CD4-positive, alpha-beta memory T cell (primary cell): ENCODE data around the gene VAMP2. TPM values are rescaled to one million over a fixed set of nuclear protein-coding genes. Genes with fewer than 3 reads are reported as not detected.

ENCODE experiments used
- CTCF ChIA-PET: fragments of 350-600 bp; sonication (Branson Sonifier 250); formaldehyde crosslinking; loops from one replicate; lab custom pipeline; 2021; ENCODE audit warnings: inconsistent platforms; ENCODE audit not compliant: partially characterized antibody; lab: Charles Lee
- POLR2A ChIA-PET: fragments of 350-600 bp; sonication (Branson Sonifier 250); formaldehyde crosslinking; loops from one replicate; lab custom pipeline; 2021; ENCODE audit not compliant: partially characterized antibody; lab: Charles Lee
- DNase-seq, 5 donors: peaks; one replicate each; pipeline versions ENCODE4 v3.0.0 to v3.0.0-alpha.2; 2020 to 2022; ENCODE audit warnings: mixed read lengths in 1 of 5
- H3K27ac ChIP-seq: one replicate; pipeline ENCODE4 v1.7.0; 2013; ENCODE audit warnings: low read depth, low read length
- H3K27me3 ChIP-seq: 2 replicates; pipeline ENCODE4 v1.7.0; 2013; ENCODE audit warnings: mild to moderate bottlenecking, low read length, moderate library complexity; ENCODE audit not compliant: insufficient read depth
- H3K36me3 ChIP-seq: 2 replicates; pipeline ENCODE4 v1.7.0; 2013; ENCODE audit warnings: mild to moderate bottlenecking, low read length, moderate library complexity; ENCODE audit not compliant: insufficient read depth
- H3K4me1 ChIP-seq: 2 replicates; pipeline ENCODE4 v1.7.0; 2013; ENCODE audit warnings: mild to moderate bottlenecking, low read length, moderate library complexity; ENCODE audit not compliant: insufficient read depth
- H3K4me3 ChIP-seq, 2 donors: one replicate each; pipeline ENCODE4 v1.7.0; 2013; ENCODE audit warnings: low read length in 2 of 2, mild to moderate bottlenecking in 1 of 2
- H3K9me3 ChIP-seq, 2 donors: one replicate each; pipeline ENCODE4 v1.7.0; 2013; ENCODE audit warnings: low read length in 2 of 2, control low read depth in 1 of 2; ENCODE audit not compliant: control insufficient read depth in 1 of 2
- H3K27ac Mint-ChIP-seq, 7 donors: one replicate each; pipeline ENCODE4 v1.8.0; 2020 to 2021; ENCODE audit warnings: mixed read lengths in 7 of 7, mild to moderate bottlenecking in 6 of 7, inconsistent platforms in 3 of 7, moderate library complexity in 3 of 7
- H3K27me3 Mint-ChIP-seq, 2 donors: one replicate each; pipeline ENCODE4 v1.8.0; 2020 to 2021; ENCODE audit warnings: mixed read lengths in 2 of 2
- H3K36me3 Mint-ChIP-seq, 2 donors: one replicate each; pipeline ENCODE4 v1.8.0; 2020 to 2021; ENCODE audit warnings: mixed read lengths in 2 of 2, inconsistent platforms in 1 of 2, mild to moderate bottlenecking in 1 of 2
- H3K4me1 Mint-ChIP-seq, 4 donors: one replicate each; pipeline ENCODE4 v1.8.0; 2020 to 2021; ENCODE audit warnings: mixed read lengths in 4 of 4, mild to moderate bottlenecking in 1 of 4
- H3K4me3 Mint-ChIP-seq, 8 donors: one replicate each; pipeline ENCODE4 v1.8.0; 2020 to 2021; ENCODE audit warnings: mixed read lengths in 8 of 8, mild to moderate bottlenecking in 7 of 8, moderate library complexity in 6 of 8, inconsistent platforms in 3 of 8
- H3K9me3 Mint-ChIP-seq, 8 donors: one replicate each; pipeline ENCODE4 v1.8.0; 2020 to 2021; ENCODE audit warnings: mixed read lengths in 8 of 8, mild to moderate bottlenecking in 5 of 8, inconsistent platforms in 3 of 8, moderate library complexity in 1 of 8
- intact Hi-C: fragments of 100-400 bp; cut with micrococcal nuclease; formaldehyde crosslinking; loops from one replicate; pipeline ENCODE4 v1.15.1; 2023
- polyA plus RNA-seq, 2 donors: library from polyadenylated mRNA; unstranded; fragments of 300-500 nt; fragmentation: Illumina TruSeq; gene quantifications; one replicate each; pipeline ENCODE4 v1.2.3, GENCODE V29; 2021
- total RNA-seq, 2 experiments: library from RNA; stranded (reverse); gene quantifications; one replicate each; pipeline ENCODE4 v1.2.3, GENCODE V29; 2021

VAMP2 gene
- total and polyA plus RNA-seq, 4 experiments from 2014 or later, result 41.6 to 203 (median 148) TPM

DNA sequence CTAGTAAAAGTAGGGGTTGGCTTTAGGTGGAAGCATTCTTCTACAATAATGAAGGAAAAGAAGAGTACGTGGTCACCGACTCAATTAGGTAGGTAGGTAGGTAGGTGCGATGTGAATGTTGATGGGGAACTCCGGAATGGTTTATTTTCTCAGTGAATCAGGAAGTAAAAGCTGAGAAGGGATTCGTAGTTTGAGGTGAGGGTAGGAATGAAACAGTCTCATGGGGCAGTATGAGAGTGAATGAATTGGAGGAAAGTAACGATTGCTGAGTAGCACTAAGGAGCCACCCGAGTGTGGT, 24.4 kb downstream of the VAMP2 start:
- ChIA-PET POLR2A (interaction anchor here (0.8 to 9.5 kb wide), 18 partner anchors 9 to 734 kb away, joined by 3 to 237 read pairs (median 14); partner anchors contain the start of genes ALOXE3, AURKB, BORCS6 and CTC1), CTCF (interaction anchor here (0.7 to 6.2 kb wide), 31 partner anchors 10 to 238 kb away, joined by 3 to 93 read pairs (median 8); partner anchors contain the start of genes ALOXE3, AURKB, BORCS6 and CTC1)
- Mint-ChIP-seq H3K36me3 (peaks cover 12 to 22% of the 10 kb centered on the region in 2 donors), H3K4me3 (no peak overlapping the region), H3K27me3 (no peaks in the 10 kb centered on the region), H3K4me1 (peaks cover 0 to 8% (median 3%) of the 10 kb centered on the region in 4 donors), H3K27ac (no peak overlapping the region), H3K9me3 (peaks cover 0 to 5% (median 0%) of the 10 kb centered on the region in 8 donors)
- peak overlapping the region; percentile 78 for H3K27ac ChIP-seq
- H3K27me3 ChIP-seq, result no peaks in the 10 kb centered on the region
- peak overlapping the region; percentile 43 to 60 for H3K4me3 ChIP-seq
- H3K9me3 ChIP-seq, result no peaks in the 10 kb centered on the region
- peaks cover 31% of the 10 kb centered on the region for H3K36me3 ChIP-seq
- DNase-seq, result no peak
- H3K4me1 ChIP-seq, result peaks cover 20% of the 10 kb centered on the region
- intact Hi-C loops, result loop anchor here (1.0 to 5.0 kb wide), 8 partner anchors 13 to 239 kb away; partner anchors contain the start of gene KRABD2

- Histone ChIP-seq H3K36me3 (peaks cover 27% of the 10 kb centered on the region), H3K27me3 (no peaks in the 10 kb centered on the region), H3K4me1 (peaks cover 20% of the 10 kb centered on the region), H3K4me3 (peak overlapping the region; percentile 43 to 60), H3K9me3 (no peaks in the 10 kb centered on the region), H3K27ac (peak overlapping the region; percentile 78)
- Mint-ChIP-seq H3K4me3 (no peak overlapping the region), H3K27ac (no peak overlapping the region), H3K4me1 (peaks cover 0 to 8% (median 3%) of the 10 kb centered on the region in 4 donors), H3K27me3 (no peaks in the 10 kb centered on the region), H3K9me3 (peaks cover 0 to 5% (median 0%) of the 10 kb centered on the region in 8 donors), H3K36me3 (peaks cover 12 to 21% of the 10 kb centered on the region in 2 donors)
- ChIA-PET POLR2A (interaction anchor here (0.8 to 9.5 kb wide), 16 partner anchors 9 to 734 kb away, joined by 3 to 237 read pairs (median 14); partner anchors contain the start of genes ALOXE3, BORCS6, CTC1 and HES7), CTCF (interaction anchor here (0.7 to 6.2 kb wide), 28 partner anchors 11 to 238 kb away, joined by 3 to 93 read pairs (median 8); partner anchors contain the start of genes ALOXE3, AURKB, BORCS6 and CTC1)
- intact Hi-C loops, result loop anchor here (1.0 to 5.0 kb wide), 8 partner anchors 13 to 239 kb away; partner anchors contain the start of gene KRABD2
- DNase-seq, result no peak
Measured at GRCh38 chr17:8137645-8138373, 24.9 kb downstream of the VAMP2 start.

DNA sequence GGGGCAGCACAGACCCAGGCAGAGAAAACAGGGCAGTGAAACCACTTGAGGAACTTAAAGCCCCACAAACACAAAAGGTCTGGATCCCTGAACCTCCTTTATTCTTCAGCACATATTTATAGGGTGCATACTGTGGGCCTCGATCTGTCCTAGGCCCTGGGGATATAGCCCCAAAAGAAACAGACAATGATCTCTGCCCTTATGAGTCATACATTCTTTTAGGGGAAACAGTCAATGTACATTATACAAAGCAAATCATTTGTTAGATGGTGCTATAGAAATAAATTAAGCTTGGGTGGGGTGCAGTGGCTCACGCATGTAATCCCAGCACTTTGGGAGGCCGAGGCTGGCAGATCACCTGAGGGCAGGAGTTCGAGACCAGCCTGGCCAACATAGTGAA, 28.8 kb downstream of the VAMP2 start:
- Mint-ChIP-seq H3K27me3 (peaks cover 0 to 3% of the 10 kb centered on the region in 2 donors), H3K4me1 (peaks cover 0 to 3% (median 0%) of the 10 kb centered on the region in 4 donors), H3K9me3 (peaks cover 0 to 2% (median 0%) of the 10 kb centered on the region in 8 donors), H3K36me3 (no peaks in the 10 kb centered on the region), H3K27ac (peak overlapping the region in 1 of 7 donors; percentile 19), H3K4me3 (no peak overlapping the region)
- Histone ChIP-seq H3K9me3 (no peaks in the 10 kb centered on the region), H3K27me3 (no peaks in the 10 kb centered on the region), H3K27ac (no peak overlapping the region), H3K36me3 (no peaks in the 10 kb centered on the region), H3K4me1 (peaks cover 10% of the 10 kb centered on the region), H3K4me3 (no peak overlapping the region)
- intact Hi-C loops, result no loop called here
- ChIA-PET POLR2A (interaction anchor here (0.6 to 1.4 kb wide), 5 partner anchors 12 to 110 kb away, joined by 3 to 5 read pairs (median 4); no protein-coding TSS in a partner anchor), CTCF (interaction anchor here (0.9 to 1.9 kb wide), 4 partner anchors 14 to 24 kb away, joined by 3 to 9 read pairs (median 4); no protein-coding TSS in a partner anchor)
- DNase-seq, result no peak

- Mint-ChIP-seq H3K27ac (no peak overlapping the region), H3K27me3 (peaks cover 0 to 3% of the 10 kb centered on the region in 2 donors), H3K36me3 (no peaks in the 10 kb centered on the region), H3K9me3 (peaks cover 0 to 2% (median 0%) of the 10 kb centered on the region in 8 donors), H3K4me3 (no peak overlapping the region), H3K4me1 (peaks cover 0 to 3% (median 0%) of the 10 kb centered on the region in 4 donors)
- no peak for DNase-seq
- Histone ChIP-seq H3K4me3 (no peak overlapping the region), H3K27me3 (no peaks in the 10 kb centered on the region), H3K4me1 (peaks cover 9% of the 10 kb centered on the region), H3K36me3 (no peaks in the 10 kb centered on the region), H3K9me3 (no peaks in the 10 kb centered on the region), H3K27ac (no peak overlapping the region)
- ChIA-PET CTCF (interaction anchor here (1.0 to 1.9 kb wide), 3 partner anchors 14 to 23 kb away, joined by 3 to 9 read pairs (median 4); no protein-coding TSS in a partner anchor), POLR2A (interaction anchor here (0.9 to 1.4 kb wide), 5 partner anchors 11 to 55 kb away, joined by 3 to 5 read pairs (median 4); no protein-coding TSS in a partner anchor)
- intact Hi-C loops, result no loop called here
Measured at GRCh38 chr17:8133399-8133798, 29.3 kb downstream of the VAMP2 start.

DNA sequence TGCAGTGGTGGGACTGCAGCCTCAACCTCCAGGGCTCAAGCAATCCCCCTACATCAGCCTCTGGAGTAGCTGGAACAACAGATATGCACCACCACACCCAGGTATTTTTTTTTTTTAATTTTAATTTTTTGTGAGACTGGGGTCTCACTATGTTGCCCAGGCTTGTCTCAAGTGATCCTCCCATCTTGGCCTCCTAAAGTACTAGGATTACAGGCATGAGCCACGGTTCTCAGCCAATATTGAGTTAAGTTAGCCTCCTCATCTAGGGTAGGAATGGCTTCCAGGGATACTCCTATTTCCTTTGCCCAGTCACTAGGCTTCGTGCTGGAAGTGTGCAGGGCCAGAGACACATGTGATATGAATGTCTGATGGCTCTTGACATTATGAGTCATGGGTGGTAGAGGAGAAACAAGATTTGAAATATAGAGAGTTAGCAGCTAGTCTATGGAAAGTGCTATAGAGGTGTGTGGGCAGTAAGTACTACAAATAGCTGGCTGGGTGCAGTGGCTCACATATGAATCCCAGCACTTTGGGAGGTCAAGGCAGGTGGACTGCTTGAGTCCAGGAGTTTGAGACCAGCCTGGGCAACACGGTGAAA, 30.8 kb downstream of the VAMP2 start:
- H3K4me1 Mint-ChIP-seq, result peaks cover 4 to 7% (median 5%) of the 10 kb centered on the region in 4 donors
- no peak for DNase-seq
- Histone ChIP-seq H3K27me3 (no peaks in the 10 kb centered on the region), H3K4me1 (peaks cover 4% of the 10 kb centered on the region), H3K27ac (no peak overlapping the region), H3K4me3 (no peak overlapping the region), H3K9me3 (no peaks in the 10 kb centered on the region), H3K36me3 (no peaks in the 10 kb centered on the region)
- H3K27me3 Mint-ChIP-seq, result peaks cover 0 to 6% of the 10 kb centered on the region in 2 donors
- CTCF ChIA-PET, result interaction anchor here (0.7 to 1.2 kb wide), 4 partner anchors 12 to 160 kb away, joined by 3 to 5 read pairs (median 3); no protein-coding TSS in a partner anchor
- POLR2A ChIA-PET, result interaction anchor here (0.7 to 0.8 kb wide), 4 partner anchors 12 to 163 kb away, joined by 3 to 4 read pairs (median 4); partner anchors contain the start of gene SLC25A35
- H3K9me3 Mint-ChIP-seq, result peaks cover 0 to 2% (median 0%) of the 10 kb centered on the region in 8 donors
- intact Hi-C loops, result no loop called here
- H3K36me3 Mint-ChIP-seq, result no peaks in the 10 kb centered on the region
- no peak overlapping the region for H3K4me3 Mint-ChIP-seq
- H3K27ac Mint-ChIP-seq, result peak overlapping the region in 1 of 7 donors; percentile 55

- no peak overlapping the region for H3K4me3 ChIP-seq
- Mint-ChIP-seq H3K4me1 (peaks cover 29 to 41% (median 34%) of the 10 kb centered on the region in 4 donors), H3K27me3 (peaks cover 1 to 20% of the 10 kb centered on the region in 2 donors), H3K27ac (peak overlapping the region in 1 of 7 donors; percentile 63), H3K4me3 (peak overlapping the region in 1 of 8 donors; percentile 2), H3K36me3 (peaks cover 0 to 17% of the 10 kb centered on the region in 2 donors), H3K9me3 (peaks cover 0 to 16% (median 0%) of the 10 kb centered on the region in 8 donors)
- H3K36me3 ChIP-seq, result no peaks in the 10 kb centered on the region
- peaks cover 6% of the 10 kb centered on the region for H3K27me3 ChIP-seq
- H3K4me1 ChIP-seq, result peaks cover 38% of the 10 kb centered on the region
- intact Hi-C loops, result no loop called here
- POLR2A ChIA-PET, result interaction anchor here (0.7 to 2.5 kb wide), 5 partner anchors 8 to 64 kb away, joined by 3 to 20 read pairs (median 3); no protein-coding TSS in a partner anchor
- CTCF ChIA-PET, result interaction anchor here (0.6 to 2.7 kb wide), 2 partner anchors 10 to 605 kb away, joined by 4 to 16 read pairs; no protein-coding TSS in a partner anchor
- no peaks in the 10 kb centered on the region for H3K9me3 ChIP-seq
- no peak overlapping the region for H3K27ac ChIP-seq
- no peak for DNase-seq
Measured at GRCh38 chr17:8128125-8128784, 34.5 kb downstream of the VAMP2 start.
